Loucy (cell line): ENCODE results near the gene LINGO1.

Experiments used
- H2AFZ ChIP-seq: fragments of 200-600 bp; sonication (generic); 2 replicates; pipeline ENCODE4 v1.6.0; 2016; ENCODE audit warnings: antibody characterized with exemption, mild to moderate bottlenecking, low read length, moderate library complexity
- H3F3A ChIP-seq: fragments of 200-600 bp; 2 replicates; pipeline ENCODE4 v1.6.0; 2016; ENCODE audit warnings: antibody characterized with exemption, low read depth, mild to moderate bottlenecking
- H3K27me3 ChIP-seq: fragments of 200-600 bp; sonication (generic); 2 replicates; pipeline ENCODE4 v1.6.1; 2014; ENCODE audit warnings: low read length, mild to moderate bottlenecking; ENCODE audit not compliant: insufficient read depth, poor library complexity, severe bottlenecking
- H3K36me3 ChIP-seq: fragments of 200-600 bp; sonication (generic); 2 replicates; pipeline ENCODE4 v1.6.1; 2016; ENCODE audit warnings: low read length; ENCODE audit not compliant: insufficient read depth
- H3K4me1 ChIP-seq: fragments of 200-600 bp; sonication (generic); 2 replicates; pipeline ENCODE4 v1.5.1; 2014; ENCODE audit warnings: low read length, mild to moderate bottlenecking; ENCODE audit not compliant: insufficient read depth, poor library complexity, severe bottlenecking
- H3K4me2 ChIP-seq: fragments of 200-600 bp; sonication (generic); 2 replicates; pipeline ENCODE4 v1.6.0; 2014; ENCODE audit warnings: antibody characterized with exemption, low read length, low read depth, mild to moderate bottlenecking; ENCODE audit not compliant: poor library complexity, severe bottlenecking
- H3K4me3 ChIP-seq: fragments of 200-600 bp; sonication (generic); 2 replicates; pipeline ENCODE4 v1.5.1; 2014; ENCODE audit warnings: low read length, mild to moderate bottlenecking, mixed read lengths; ENCODE audit not compliant: poor library complexity, severe bottlenecking
- H3K79me2 ChIP-seq: fragments of 200-600 bp; sonication (generic); 2 replicates; pipeline ENCODE4 v1.6.1; 2014; ENCODE audit warnings: low read length; ENCODE audit not compliant: insufficient read depth
- H3K9ac ChIP-seq: fragments of 200-600 bp; sonication (generic); 2 replicates; pipeline ENCODE4 v1.6.0; 2014; ENCODE audit warnings: mild to moderate bottlenecking, low read depth, low read length, moderate library complexity; ENCODE audit not compliant: poor library complexity, severe bottlenecking
- H3K9me2 ChIP-seq: fragments of 200-600 bp; sonication (generic); replicated peaks from 2 replicates; pipeline ENCODE4 v1.6.1; 2016; ENCODE audit warnings: low read depth, low read length, mixed read lengths
- H3K9me3 ChIP-seq: fragments of 200-600 bp; sonication (generic); 2 replicates; pipeline ENCODE4 v1.6.1; 2014; ENCODE audit warnings: mild to moderate bottlenecking, antibody characterized with exemption, low read length, low read depth; ENCODE audit not compliant: insufficient read depth
- H4K20me1 ChIP-seq: fragments of 200-600 bp; sonication (generic); 2 replicates; pipeline ENCODE4 v1.6.0; 2014; ENCODE audit warnings: antibody characterized with exemption, low read length, mild to moderate bottlenecking; ENCODE audit not compliant: insufficient read depth, poor library complexity, severe bottlenecking
- EZH2phosphoT487 ChIP-seq: fragments of 200-600 bp; IDR thresholded peaks from 2 replicates; pipeline ENCODE4 v1.6.1; 2018; ENCODE audit warnings: antibody characterized with exemption, mild to moderate bottlenecking, moderate library complexity, borderline replicate concordance
- TF ChIP-seq, protein P1 (sequence below): fragments of 200-600 bp; sonication (generic); conservative IDR thresholded peaks from 2 replicates; pipeline ENCODE4 v1.5.1; 2014; ENCODE audit warnings: mild to moderate bottlenecking, antibody characterized with exemption, low read length

Gene LINGO1

DNA sequence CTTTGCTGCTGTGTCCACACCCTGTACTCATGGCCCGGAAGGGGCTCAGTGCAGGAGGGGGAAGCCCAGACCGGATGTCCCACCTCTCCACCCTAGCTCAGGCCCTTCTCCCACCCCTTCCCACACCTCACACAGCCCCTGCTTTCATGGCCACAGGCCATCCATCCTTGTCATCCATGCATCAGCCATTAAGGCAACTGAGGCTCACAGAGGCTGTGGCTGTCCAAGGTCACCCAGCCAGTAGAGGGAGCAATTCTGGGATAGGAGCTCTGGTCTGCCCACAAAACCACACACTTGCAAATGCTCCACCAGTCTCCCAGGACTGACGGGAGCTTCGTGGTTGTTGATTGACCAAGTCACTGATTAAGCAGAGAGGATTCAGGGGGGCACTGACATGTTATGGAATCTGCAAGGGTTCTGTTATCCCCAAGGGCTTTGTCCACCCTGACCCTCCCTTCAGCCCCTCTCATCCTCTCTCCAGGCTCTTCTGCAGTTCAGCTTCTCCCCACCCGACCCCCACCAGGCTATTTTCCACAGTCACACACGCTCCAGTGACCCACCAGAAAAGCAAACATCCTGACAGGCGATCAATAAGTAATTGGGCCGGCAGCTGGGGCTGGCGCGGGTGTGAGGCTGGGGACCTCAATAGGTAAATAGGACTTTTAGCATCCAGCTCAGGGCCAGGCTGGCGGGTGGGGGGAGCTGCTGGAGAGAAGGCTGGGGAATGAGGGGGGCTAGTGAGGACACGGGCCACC, 15.1 kb downstream of the LINGO1 start:
- H3K9ac ChIP-seq = no peak overlapping the region
- no peaks in the 10 kb centered on the region for H3F3A ChIP-seq
- TF ChIP-seq, protein P1, sequence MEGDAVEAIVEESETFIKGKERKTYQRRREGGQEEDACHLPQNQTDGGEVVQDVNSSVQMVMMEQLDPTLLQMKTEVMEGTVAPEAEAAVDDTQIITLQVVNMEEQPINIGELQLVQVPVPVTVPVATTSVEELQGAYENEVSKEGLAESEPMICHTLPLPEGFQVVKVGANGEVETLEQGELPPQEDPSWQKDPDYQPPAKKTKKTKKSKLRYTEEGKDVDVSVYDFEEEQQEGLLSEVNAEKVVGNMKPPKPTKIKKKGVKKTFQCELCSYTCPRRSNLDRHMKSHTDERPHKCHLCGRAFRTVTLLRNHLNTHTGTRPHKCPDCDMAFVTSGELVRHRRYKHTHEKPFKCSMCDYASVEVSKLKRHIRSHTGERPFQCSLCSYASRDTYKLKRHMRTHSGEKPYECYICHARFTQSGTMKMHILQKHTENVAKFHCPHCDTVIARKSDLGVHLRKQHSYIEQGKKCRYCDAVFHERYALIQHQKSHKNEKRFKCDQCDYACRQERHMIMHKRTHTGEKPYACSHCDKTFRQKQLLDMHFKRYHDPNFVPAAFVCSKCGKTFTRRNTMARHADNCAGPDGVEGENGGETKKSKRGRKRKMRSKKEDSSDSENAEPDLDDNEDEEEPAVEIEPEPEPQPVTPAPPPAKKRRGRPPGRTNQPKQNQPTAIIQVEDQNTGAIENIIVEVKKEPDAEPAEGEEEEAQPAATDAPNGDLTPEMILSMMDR = peak; percentile 71
- no peak for TF ChIP-seq EZH2phosphoT487
- no peaks in the 10 kb centered on the region for H3K4me1 ChIP-seq
- H3K27me3 ChIP-seq = no peaks in the 10 kb centered on the region
- H4K20me1 ChIP-seq = no peaks in the 10 kb centered on the region
- H3K36me3 ChIP-seq = no peaks in the 10 kb centered on the region
- H3K79me2 ChIP-seq = no peaks in the 10 kb centered on the region
- H3K9me3 ChIP-seq = no peaks in the 10 kb centered on the region
- no peak overlapping the region for H3K4me3 ChIP-seq
- H3K9me2 ChIP-seq = no peaks in the 10 kb centered on the region
- no peak overlapping the region for H2AFZ ChIP-seq
- no peak overlapping the region for H3K4me2 ChIP-seq

DNA sequence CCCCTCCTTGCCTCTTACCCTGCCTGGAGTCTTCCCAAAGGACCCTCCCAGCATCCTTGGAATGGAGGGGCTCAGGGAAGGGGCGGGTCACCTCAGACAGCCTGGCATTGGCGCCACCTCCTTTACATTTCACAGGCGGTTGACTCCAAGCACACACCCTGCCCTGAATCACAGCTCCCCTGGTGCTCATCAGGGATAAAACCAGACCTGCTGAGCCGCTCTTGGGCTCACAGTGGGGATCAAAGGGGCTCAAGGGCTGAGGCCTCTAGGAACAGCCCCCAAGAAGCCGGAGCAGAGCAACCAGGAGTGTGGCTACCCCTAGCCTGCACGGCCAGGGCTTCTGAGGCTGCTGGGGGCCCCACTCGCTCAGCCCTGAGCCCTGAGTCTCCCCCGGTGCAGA, 16.6 kb downstream of the LINGO1 start:
- Histone ChIP-seq H3K4me2 (no peak overlapping the region), H3K4me1 (no peaks in the 10 kb centered on the region), H3K9me3 (no peaks in the 10 kb centered on the region), H3F3A (no peaks in the 10 kb centered on the region), H3K79me2 (no peaks in the 10 kb centered on the region), H3K36me3 (no peaks in the 10 kb centered on the region), H3K9ac (no peak overlapping the region), H3K4me3 (no peak overlapping the region), H2AFZ (no peak overlapping the region), H3K9me2 (no peaks in the 10 kb centered on the region), H4K20me1 (no peaks in the 10 kb centered on the region), H3K27me3 (no peaks in the 10 kb centered on the region)
- no peak for TF ChIP-seq EZH2phosphoT487
- TF ChIP-seq, protein P1 = no peak

DNA sequence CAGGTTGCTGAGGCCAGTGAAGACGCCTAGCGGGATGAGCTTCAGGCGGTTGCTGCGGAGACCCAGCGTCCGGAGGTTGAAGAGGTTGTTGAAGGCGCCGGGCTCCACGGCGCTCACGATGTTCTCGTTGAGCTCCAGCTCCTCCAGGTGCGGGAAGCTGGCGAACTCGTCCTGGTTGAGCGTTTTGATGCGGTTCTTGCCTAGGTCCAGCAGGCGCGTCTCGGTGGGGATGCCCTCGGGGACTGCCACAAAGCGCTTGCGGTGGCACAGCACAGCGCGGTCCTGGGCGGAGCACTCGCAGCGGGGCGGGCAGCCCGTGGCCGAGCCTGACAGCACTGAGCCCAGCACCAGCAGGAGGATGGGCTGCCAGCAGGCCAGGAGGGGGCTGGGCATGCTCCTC, 17.2 kb downstream of the LINGO1 start:
- Histone ChIP-seq H3K9ac (no peak overlapping the region), H3K4me2 (no peak overlapping the region), H3K9me3 (no peaks in the 10 kb centered on the region), H3K27me3 (no peaks in the 10 kb centered on the region), H3K79me2 (no peaks in the 10 kb centered on the region), H4K20me1 (no peaks in the 10 kb centered on the region), H3K4me1 (no peaks in the 10 kb centered on the region), H2AFZ (no peak overlapping the region), H3K4me3 (no peak overlapping the region), H3K36me3 (no peaks in the 10 kb centered on the region), H3F3A (no peaks in the 10 kb centered on the region), H3K9me2 (no peaks in the 10 kb centered on the region)
- TF ChIP-seq, protein P1 = no peak
- TF ChIP-seq EZH2phosphoT487 = no peak
